Measurements from ENCODE around the gene RNF138. TPM values are rescaled to one million over a fixed set of nuclear protein-coding genes. Genes with fewer than 3 reads are reported as not detected.
"Not testable (repeated sequence)": the region's sequence is repeated elsewhere in the genome, so short reads cannot be mapped to it uniquely, and the experiment has no call there.

Gene RNF138
- total and polyA plus RNA-seq, 5 donors from 2014 or later: 62.1 to 94.8 (median 90.0) TPM

DNA sequence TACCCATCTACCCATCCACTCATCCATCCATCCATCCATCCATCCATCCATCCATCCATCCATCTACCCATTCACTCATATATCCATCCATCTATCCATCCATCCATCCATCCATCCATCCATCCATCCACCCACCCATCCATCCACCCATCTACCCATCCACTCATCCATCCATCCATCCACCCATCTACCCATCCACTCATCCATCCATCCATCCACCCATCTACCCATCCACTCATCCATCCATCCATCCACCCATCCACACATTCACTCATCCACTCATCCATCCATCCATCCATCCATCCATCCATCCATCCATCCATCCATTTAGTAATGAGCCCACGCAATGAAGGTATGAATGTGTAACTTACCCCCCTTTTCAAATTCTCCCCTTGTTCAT is 85.1 kb downstream of the RNF138 start:
- H3K36me3 Mint-ChIP-seq; H3K4me3 ChIP-seq (ENCODE audit: low read depth, low read length); H3K9me3 ChIP-seq (ENCODE audit: control insufficient read depth in 2 of 2, low read length in 2 of 2); H3K9me3 Mint-ChIP-seq; ATAC-seq (ENCODE audit: low read depth in 2 of 2); H3K4me1 ChIP-seq (ENCODE audit: control insufficient read depth, insufficient read depth, low read length, poor library complexity, severe bottlenecking); H3K27ac Mint-ChIP-seq; DNase-seq; H3K27me3 ChIP-seq (ENCODE audit: control insufficient read depth, insufficient read depth, low read length); H3K27ac ChIP-seq (ENCODE audit: insufficient read depth, low read length, poor library complexity, severe bottlenecking); H3K4me3 Mint-ChIP-seq; H3K36me3 ChIP-seq (ENCODE audit: control insufficient read depth, insufficient read depth, low read length); H3K4me1 Mint-ChIP-seq: not testable (repeated sequence)
- H3K27me3 Mint-ChIP-seq: peaks cover 14% of the 10 kb centered on the region

DNA sequence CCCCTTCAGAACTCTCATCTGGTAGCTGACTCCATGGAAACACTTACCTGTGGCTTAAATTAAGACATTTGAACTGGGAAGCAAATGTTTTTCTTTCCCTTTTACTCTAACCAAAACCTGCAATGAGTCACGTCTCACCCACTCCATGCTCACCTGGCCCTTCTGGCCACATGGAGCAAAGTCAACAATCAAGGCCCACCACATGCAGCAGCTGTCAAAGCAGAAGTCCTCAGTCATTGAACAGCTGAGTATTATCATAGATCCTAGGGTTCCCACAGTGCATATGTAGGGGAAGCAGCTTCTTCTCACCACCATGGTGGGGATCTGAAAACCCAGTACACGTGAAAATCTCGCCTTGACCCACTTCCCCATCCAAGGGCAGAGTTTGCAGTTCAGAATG is 85.9 kb downstream of the RNF138 start:
- peaks cover 15% of the 10 kb centered on the region for H3K27me3 Mint-ChIP-seq
- no peak overlapping the region for H3K27ac Mint-ChIP-seq
- ATAC-seq (ENCODE audit: low read depth in 2 of 2) (no peak), DNase-seq (no peak)
- peaks cover 2% of the 10 kb centered on the region for H3K27me3 ChIP-seq (ENCODE audit: control insufficient read depth, insufficient read depth, low read length)
- no peak overlapping the region for H3K27ac ChIP-seq (ENCODE audit: insufficient read depth, low read length, poor library complexity, severe bottlenecking)
- no peak overlapping the region for H3K4me3 Mint-ChIP-seq
- no peaks in the 10 kb centered on the region for H3K4me1 Mint-ChIP-seq
- no peak overlapping the region for H3K4me3 ChIP-seq (ENCODE audit: low read depth, low read length)
- no peaks in the 10 kb centered on the region for H3K9me3 ChIP-seq (ENCODE audit: control insufficient read depth in 2 of 2, low read length in 2 of 2)
- H3K36me3 ChIP-seq (ENCODE audit: control insufficient read depth, insufficient read depth, low read length): no peaks in the 10 kb centered on the region
- no peaks in the 10 kb centered on the region for H3K36me3 Mint-ChIP-seq
- peaks cover 0 to 2% (median 0%) of the 10 kb centered on the region in 7 donors for H3K9me3 Mint-ChIP-seq
- H3K4me1 ChIP-seq (ENCODE audit: control insufficient read depth, insufficient read depth, low read length, poor library complexity, severe bottlenecking): no peaks in the 10 kb centered on the region

Other genes starting within 250 kb of the RNF138 start
- 45.4 TPM for gene TRAPPC8, start 148.7 kb upstream of the RNF138 start, total RNA-seq
- gene TRAPPC8, start 148.7 kb upstream of the RNF138 start, polyA plus RNA-seq: 10 to 100 TPM; 15.5 to 22.9 (median 20.7) TPM
- gene RNF125, start 73.0 kb upstream of the RNF138 start, total RNA-seq: 81.7 TPM
- 10 to 100 TPM; 50.6 to 70.6 (median 61.5) TPM for gene RNF125, start 73.0 kb upstream of the RNF138 start, polyA plus RNA-seq
- 0.42 TPM for gene MEP1B, start 98.2 kb downstream of the RNF138 start, total RNA-seq
- gene MEP1B, start 98.2 kb downstream of the RNF138 start, polyA plus RNA-seq: not detected

All from CD4-positive, CD25-positive, alpha-beta regulatory T cell (primary cell).